Eye (tissue), 1 donor: ENCODE results near the gene CUX1.
A peak's percentile ranks its signal among the peaks of the same experiment; 100 is the strongest.
"Not testable (repeated sequence)": the region's sequence is repeated elsewhere in the genome, so short reads cannot be mapped to it uniquely, and the experiment has no call there.

ENCODE experiments used
- DNase-seq: peaks from one replicate; pipeline ENCODE4 v3.0.0-alpha.2; 2015

The CUX1 gene

GRCh38 chr7:101990811-101991418 is 173.5 kb downstream of the CUX1 start:
- no peak for DNase-seq

DNA sequence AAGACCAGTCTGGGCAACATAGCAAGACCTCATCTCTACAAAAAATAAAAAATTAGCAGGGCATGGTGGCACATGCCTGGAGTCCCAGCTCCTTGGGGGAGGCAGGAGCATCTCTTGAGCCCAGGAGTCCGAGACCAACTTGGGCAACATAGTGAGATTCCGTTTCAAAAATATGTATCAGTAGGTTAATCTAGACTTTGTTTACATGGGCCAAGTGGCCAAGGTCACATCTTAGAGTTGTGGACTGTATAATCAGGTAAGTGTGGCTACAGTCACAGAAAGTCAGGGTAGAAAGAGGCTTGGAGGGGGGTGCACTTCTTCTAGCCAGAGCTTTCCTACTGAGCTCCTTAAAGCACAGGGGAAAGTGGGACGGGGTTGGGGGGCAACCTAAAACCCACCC is 174.4 kb downstream of the CUX1 start:
- DNase-seq: no peak

DNA sequence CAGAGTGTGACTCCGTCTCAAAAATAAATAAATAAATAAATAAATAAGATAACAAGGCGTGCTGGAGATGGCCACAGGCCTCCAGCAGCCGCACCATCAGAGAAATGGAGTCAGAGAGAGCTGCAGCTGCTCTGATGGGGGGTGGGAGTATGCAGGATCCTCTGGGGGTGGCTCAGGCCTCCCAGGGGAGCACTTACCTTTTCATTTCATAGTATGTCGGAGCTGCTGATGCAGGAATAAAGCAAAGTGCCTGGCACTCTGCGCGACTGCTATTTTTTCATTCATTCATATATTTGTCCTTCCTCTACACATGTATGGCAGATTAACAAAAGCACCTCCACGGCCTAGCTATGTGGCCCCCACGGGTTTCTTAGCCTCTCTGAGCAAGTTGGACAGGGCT is 175.9 kb downstream of the CUX1 start:
- DNase-seq: peak; percentile 45

DNA sequence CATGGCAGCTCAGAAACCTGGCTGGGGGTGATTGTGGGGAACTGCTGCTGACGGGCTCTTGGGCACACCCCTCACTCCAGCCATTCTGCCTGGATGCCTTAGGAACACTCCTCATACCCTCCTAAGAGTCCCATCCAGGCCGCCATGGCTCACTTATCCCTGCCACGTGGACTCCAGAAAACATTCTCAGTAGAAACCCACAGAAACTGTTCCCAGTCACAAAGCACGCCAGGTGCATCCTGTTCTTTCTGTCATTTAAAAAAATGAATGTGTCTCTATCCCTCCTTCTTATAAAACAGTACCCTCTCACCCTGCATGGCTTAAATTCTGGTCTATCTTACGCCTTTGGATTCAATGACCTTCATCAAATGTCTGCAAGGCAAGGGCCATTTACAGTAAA is 177.7 kb downstream of the CUX1 start:
- no peak for DNase-seq

- DNase-seq: no peak
Measured at GRCh38 chr7:101996131-101996691, 178.8 kb downstream of the CUX1 start.

GRCh38 chr7:101996876-101997275 is 179.4 kb downstream of the CUX1 start:
- no peak for DNase-seq

DNA sequence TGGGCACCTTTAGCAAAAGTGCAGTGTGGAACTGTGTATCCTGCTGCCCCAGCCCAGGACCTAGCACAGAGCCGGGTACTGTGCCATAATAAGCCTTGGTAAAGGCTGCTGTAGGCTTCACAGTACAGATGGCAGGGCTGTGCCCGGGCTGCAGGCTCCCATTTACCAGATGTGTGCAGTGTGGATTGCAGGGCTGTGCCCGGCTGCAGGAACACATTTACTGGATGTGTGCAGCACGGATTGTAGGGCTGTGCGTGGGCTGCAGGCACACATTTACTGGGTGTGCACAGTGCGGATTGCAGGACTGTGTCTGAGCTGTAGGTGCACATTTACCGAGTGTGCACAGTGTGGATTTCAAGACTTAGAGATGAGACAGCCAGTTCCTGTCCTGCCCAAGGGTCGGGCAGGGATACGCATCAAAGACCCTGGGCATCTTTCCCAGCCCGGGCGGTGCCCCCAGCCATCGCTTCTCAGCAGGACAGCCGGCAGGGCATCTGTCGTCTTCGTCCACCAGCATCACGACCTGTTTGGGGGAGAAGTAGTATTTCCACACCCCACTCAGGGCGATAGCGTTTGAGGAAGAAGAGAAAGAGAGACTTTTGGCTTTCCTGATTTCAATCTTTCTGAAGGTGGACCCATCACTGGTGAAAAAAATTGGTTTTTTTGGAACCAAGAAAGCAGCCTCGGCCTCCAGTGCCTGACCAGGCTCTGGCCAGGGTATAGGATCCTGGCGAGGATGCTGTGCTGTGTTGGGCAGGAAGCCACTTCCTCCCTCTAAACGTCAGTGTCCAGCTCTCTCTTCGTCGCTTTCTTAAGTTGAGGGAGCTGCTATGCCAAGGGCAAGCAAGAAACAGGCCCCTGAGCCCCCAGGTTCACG is 180.8 kb downstream of the CUX1 start:
- DNase-seq: no peak

DNA sequence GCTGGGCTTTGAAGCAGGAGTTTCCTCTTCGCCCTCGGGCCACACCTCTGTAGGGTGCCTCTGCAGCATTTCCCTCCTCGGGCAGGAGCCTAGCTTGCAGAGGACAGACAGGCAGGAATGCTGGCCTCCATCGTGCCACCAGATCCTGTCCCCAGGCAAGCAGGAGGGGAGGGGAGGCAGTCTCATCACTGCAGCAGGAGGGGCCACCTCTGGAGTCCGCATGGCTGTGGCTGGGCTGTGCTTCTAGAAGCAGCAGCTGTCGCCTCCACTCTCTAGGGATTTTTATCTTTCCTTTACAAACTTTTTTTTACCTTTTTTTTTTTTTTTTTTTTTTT is 181.4 kb downstream of the CUX1 start:
- peak; percentile 65 for DNase-seq

GRCh38 chr7:101999393-101999792 is 182.0 kb downstream of the CUX1 start:
- peak; percentile 63 for DNase-seq

DNA sequence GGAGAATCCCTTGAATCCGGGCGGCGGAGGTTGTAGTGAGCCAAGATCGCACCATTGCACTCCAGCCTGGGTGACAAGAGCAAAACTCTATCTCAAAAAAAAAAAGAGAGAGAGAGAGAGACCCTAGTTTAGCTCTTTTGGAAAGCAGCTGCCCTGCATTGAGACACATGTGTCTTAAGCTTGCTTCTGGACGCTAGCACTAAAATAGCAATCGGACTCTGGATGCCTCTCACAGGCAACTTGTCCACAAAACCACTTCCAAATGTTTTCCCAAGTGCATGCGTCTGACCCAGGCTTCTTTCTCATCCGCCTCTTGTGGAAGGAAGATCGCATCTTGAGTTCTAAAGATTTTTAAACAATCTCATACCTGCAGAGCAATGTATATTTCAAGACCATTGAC is 182.7 kb downstream of the CUX1 start:
- no peak for DNase-seq

DNA sequence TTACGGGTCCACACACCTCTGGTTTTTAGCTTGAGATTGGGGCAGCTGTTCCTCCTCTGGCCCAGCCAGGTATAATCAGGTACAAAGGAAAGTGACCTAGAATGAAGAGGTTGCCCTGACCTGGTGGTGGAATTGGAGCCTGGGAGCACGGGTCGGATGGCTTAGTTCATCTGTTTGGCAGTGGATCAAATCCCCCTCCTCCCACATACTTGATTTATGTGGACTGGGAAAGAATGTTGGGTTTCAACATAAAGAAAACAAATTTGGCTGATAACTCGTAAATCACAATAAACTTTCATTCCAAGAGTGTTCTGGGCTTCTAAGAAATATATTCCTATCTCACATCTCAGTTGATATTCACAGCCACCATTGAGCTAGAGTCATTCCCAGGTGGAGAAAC is 186.8 kb downstream of the CUX1 start:
- no peak for DNase-seq

DNA sequence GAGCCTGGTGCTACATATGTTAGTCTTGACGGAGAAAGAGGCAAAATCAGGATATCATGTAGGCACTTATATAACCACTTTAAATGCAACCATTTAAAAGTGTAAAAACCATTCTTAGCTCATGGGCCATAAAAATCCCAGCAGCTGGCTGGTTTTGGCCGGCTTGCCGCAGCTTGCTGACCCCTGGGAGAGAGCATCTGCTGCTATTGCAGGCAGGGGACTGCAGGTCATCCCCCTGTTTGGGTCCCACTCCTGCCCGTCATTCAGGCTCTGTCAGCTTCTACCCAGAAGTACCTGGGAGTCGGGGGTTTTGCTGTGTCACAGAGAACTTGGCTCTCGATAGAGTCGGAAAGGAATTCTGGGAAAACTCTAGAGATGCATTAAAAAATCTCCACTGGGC is 187.4 kb downstream of the CUX1 start:
- no peak for DNase-seq

GRCh38 chr7:102005933-102006480 is 188.6 kb downstream of the CUX1 start:
- DNase-seq: no peak

DNA sequence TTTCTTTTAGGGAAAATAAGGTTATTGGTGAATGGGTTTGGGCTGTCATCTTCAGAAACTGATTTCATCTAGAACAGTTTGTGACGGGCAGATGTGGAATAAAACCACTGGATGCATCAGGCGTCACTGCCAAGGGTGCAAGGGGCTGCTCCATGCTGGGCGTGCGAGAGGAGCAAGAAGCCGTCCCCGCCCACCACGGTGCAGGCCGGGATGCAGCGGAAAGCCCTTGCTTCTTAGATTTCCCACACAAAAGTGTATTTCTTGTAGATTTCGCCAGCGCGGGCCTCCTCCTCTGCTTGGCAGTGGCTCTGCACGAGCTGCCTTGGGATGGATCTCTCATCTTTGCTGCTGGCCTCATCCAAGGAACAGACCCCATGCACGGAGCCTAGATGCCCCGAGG is 189.3 kb downstream of the CUX1 start:
- DNase-seq: no peak

DNA sequence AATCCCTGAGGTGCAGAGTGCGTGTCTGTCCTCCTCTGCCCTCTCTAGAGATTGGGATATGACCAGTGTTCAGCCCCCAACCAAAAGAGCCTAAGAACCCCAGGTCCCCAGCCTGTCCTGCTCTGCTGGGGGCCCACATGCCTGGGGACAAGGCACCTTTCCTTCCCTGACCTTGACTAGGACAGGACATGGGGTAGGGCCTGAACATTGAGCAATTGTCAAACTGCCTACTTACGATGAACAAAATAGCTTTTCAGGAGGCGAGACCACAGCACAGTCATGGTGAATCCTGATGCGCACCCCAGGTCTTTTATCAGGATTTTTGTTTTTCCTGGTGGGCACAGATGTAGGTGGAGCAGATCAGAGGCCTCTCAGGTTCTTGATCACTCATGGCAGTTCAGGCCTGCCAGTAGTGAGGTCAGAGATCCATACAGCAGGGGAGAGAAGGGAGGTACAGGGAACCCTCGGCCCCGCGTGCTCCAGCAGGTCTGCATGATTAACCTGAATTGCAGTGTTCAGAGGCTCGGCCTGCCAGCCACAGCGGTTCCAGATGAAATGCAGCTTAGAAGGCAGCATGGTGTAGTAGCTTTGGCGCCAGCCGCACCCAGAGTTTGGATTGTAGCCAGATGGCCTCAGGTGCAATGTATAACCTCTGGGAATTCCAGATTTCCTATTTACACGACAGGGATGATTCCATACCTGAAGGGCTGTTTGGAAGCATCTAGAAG is 191.3 kb downstream of the CUX1 start:
- DNase-seq: no peak

DNA sequence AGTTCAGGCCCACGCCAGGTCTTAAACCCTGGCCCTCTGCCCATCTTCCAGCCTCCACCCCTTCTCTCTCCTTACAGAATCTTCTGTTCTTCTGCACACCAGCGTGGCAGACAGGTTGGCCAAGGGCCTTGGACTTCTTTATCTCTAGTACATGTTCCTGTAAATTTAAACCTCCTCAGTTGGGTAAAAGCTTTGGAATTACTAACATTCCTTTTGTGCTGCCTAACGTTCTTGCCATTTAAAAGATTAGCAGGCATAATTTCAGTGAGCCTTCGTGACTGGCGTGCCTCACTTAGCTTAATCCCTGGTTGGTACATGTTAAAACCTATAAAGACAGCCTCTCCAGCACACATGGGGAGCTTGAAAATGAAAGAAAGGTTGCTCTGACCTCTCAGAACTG is 192.2 kb downstream of the CUX1 start:
- DNase-seq: no peak

GRCh38 chr7:102012112-102012830 is 194.8 kb downstream of the CUX1 start:
- not testable (repeated sequence) for DNase-seq

- no peak for DNase-seq
Measured at GRCh38 chr7:102012941-102013461, 195.6 kb downstream of the CUX1 start.

DNA sequence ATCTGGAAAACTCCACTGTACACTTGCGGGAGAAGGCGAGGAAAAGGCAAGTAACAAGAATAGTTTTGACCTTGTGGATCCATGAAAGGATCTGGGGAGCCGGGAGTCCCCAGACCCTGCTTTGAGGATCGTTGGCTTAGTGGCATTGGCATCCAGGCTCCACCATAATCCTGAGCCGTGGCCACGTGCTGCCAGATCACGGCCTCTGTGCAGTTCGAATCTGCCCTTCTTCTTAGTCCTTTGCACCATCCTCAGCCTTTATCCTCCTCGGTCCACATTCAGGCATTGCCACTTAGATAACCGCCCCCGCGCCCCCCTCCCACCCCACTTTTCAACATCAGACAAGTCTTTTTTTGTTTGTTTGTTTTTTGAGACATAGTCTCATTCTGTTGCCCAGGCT is 201.4 kb downstream of the CUX1 start:
- no peak for DNase-seq

- no peak for DNase-seq
Measured at GRCh38 chr7:102019461-102019860, 202.0 kb downstream of the CUX1 start.

- no peak for DNase-seq
Measured at GRCh38 chr7:102021841-102022618, 204.6 kb downstream of the CUX1 start.
